Stimulated activated CD4-positive, alpha-beta T cell treated with anti-CD3 and anti-CD28 coated beads, Interleukin-4, amount 100 ng/mL, for 24 hours (primary cell): ENCODE results near the gene CACHD1.

Experiments
- DNase-seq: peaks from one replicate; pipeline ENCODE4 v3.0.0-alpha.2; 2020

The CACHD1 gene

GRCh38 chr1:64525116-64525686 is 55.3 kb downstream of the CACHD1 start:
- DNase-seq: no peak

GRCh38 chr1:64526312-64526711 is 56.4 kb downstream of the CACHD1 start:
- no peak for DNase-seq

GRCh38 chr1:64527165-64527564 is 57.2 kb downstream of the CACHD1 start:
- DNase-seq: no peak

- no peak for DNase-seq
These were observed 57.9 kb downstream of the CACHD1 start for GRCh38 chr1:64527786-64528185.

GRCh38 chr1:64530969-64531692 is 61.2 kb downstream of the CACHD1 start:
- DNase-seq: no peak

- no peak for DNase-seq
These were observed 62.7 kb downstream of the CACHD1 start for GRCh38 chr1:64532646-64533045.

- DNase-seq: no peak
These were observed 66.3 kb downstream of the CACHD1 start for GRCh38 chr1:64535938-64536835.

GRCh38 chr1:64536836-64537490 is 67.0 kb downstream of the CACHD1 start:
- DNase-seq: no peak

GRCh38 chr1:64537942-64538341 is 68.0 kb downstream of the CACHD1 start:
- DNase-seq: no peak

GRCh38 chr1:64538389-64538788 is 68.5 kb downstream of the CACHD1 start:
- no peak for DNase-seq

GRCh38 chr1:64539289-64539688 is 69.4 kb downstream of the CACHD1 start:
- no peak for DNase-seq

- DNase-seq: no peak
These were observed 69.9 kb downstream of the CACHD1 start for GRCh38 chr1:64539781-64540218.

GRCh38 chr1:64540265-64540791 is 70.4 kb downstream of the CACHD1 start:
- no peak for DNase-seq

- no peak for DNase-seq
These were observed 72.2 kb downstream of the CACHD1 start for GRCh38 chr1:64542118-64542517.

GRCh38 chr1:64543831-64544230 is 73.9 kb downstream of the CACHD1 start:
- no peak for DNase-seq

- no peak for DNase-seq
These were observed 75.4 kb downstream of the CACHD1 start for GRCh38 chr1:64545118-64545843.

- DNase-seq: no peak
These were observed 76.1 kb downstream of the CACHD1 start for GRCh38 chr1:64546013-64546412.

GRCh38 chr1:64549464-64550239 is 79.7 kb downstream of the CACHD1 start:
- DNase-seq: no peak

- no peak for DNase-seq
These were observed 80.6 kb downstream of the CACHD1 start for GRCh38 chr1:64550510-64550909.

GRCh38 chr1:64550946-64551605 is 81.1 kb downstream of the CACHD1 start:
- no peak for DNase-seq

- DNase-seq: no peak
These were observed 83.4 kb downstream of the CACHD1 start for GRCh38 chr1:64553285-64553684.
